CD4-positive, CD25-positive, alpha-beta regulatory T cell (primary cell): Measurements from ENCODE around the gene PNPLA4. TPM values are rescaled to one million over a fixed set of nuclear protein-coding genes. Genes with fewer than 3 reads are reported as not detected.

Experiments
- ATAC-seq, 2 donors: fragments of 150-1000 bp; cut with Tn5 transposase; one replicate each; pipeline ENCODE4 v1.10.0; 2021; ENCODE audit warnings: low read depth in 2 of 2, moderate number of reproducible peaks in 2 of 2, moderate library complexity in 1 of 2
- DNase-seq, 3 donors: peaks; one replicate each; pipeline versions ENCODE4 v3.0.0 to v3.0.0-alpha.2; 2012 to 2022; ENCODE audit warnings: mixed read lengths in 1 of 3
- H3K27ac ChIP-seq: one replicate; pipeline ENCODE4 v1.7.0; 2013; ENCODE audit warnings: mild to moderate bottlenecking, low read length; ENCODE audit not compliant: insufficient read depth, poor library complexity, severe bottlenecking
- H3K27me3 ChIP-seq: one replicate; pipeline ENCODE4 v1.7.0; 2013; ENCODE audit warnings: low read length; ENCODE audit not compliant: control insufficient read depth, insufficient read depth
- H3K36me3 ChIP-seq: one replicate; pipeline ENCODE4 v1.7.0; 2013; ENCODE audit warnings: mild to moderate bottlenecking, low read length, moderate library complexity; ENCODE audit not compliant: control insufficient read depth, insufficient read depth
- H3K4me1 ChIP-seq: 2 replicates; pipeline ENCODE4 v1.7.0; 2013; ENCODE audit warnings: mild to moderate bottlenecking, low read length; ENCODE audit not compliant: insufficient read depth, control insufficient read depth, poor library complexity, severe bottlenecking
- H3K4me3 ChIP-seq: one replicate; pipeline ENCODE4 v1.7.0; 2013; ENCODE audit warnings: low read depth, mild to moderate bottlenecking, low read length, moderate library complexity
- H3K9me3 ChIP-seq, 2 experiments: 1 replicate in 1 of 2; 2 replicates in 1 of 2; pipeline ENCODE4 v1.7.0; 2013; ENCODE audit warnings: low read length in 2 of 2, mild to moderate bottlenecking in 1 of 2, moderate library complexity in 1 of 2; ENCODE audit not compliant: control insufficient read depth in 2 of 2
- H3K27ac Mint-ChIP-seq, 3 donors: one replicate each; pipeline ENCODE4 v1.8.0; 2020 to 2022; ENCODE audit warnings: mild to moderate bottlenecking in 3 of 3, mixed read lengths in 3 of 3, moderate library complexity in 2 of 3
- H3K27me3 Mint-ChIP-seq: one replicate; pipeline ENCODE4 v1.8.0; 2022; ENCODE audit warnings: mild to moderate bottlenecking, mixed read lengths
- H3K36me3 Mint-ChIP-seq: one replicate; pipeline ENCODE4 v1.8.0; 2020; ENCODE audit warnings: mixed read lengths
- H3K4me1 Mint-ChIP-seq, 4 donors: one replicate each; pipeline ENCODE4 v1.8.0; 2020 to 2022; ENCODE audit warnings: mixed read lengths in 4 of 4, mild to moderate bottlenecking in 1 of 4
- H3K4me3 Mint-ChIP-seq, 4 donors: one replicate each; pipeline ENCODE4 v1.8.0; 2020 to 2022; ENCODE audit warnings: mild to moderate bottlenecking in 4 of 4, mixed read lengths in 4 of 4, moderate library complexity in 3 of 4
- H3K9me3 Mint-ChIP-seq, 7 donors: one replicate each; pipeline ENCODE4 v1.8.0; 2020 to 2022; ENCODE audit warnings: mixed read lengths in 7 of 7, mild to moderate bottlenecking in 3 of 7, moderate library complexity in 2 of 7
- polyA plus RNA-seq, 4 donors: library from polyadenylated mRNA; unstranded; fragments of 300-500 nt; fragmentation: Illumina TruSeq; gene quantifications; one replicate each; pipeline ENCODE4 v1.2.3, GENCODE V29; 2021
- total RNA-seq: library from RNA; stranded (reverse); gene quantifications from one replicate; pipeline ENCODE4 v1.2.3, GENCODE V29; 2022

PNPLA4 gene, protein sequence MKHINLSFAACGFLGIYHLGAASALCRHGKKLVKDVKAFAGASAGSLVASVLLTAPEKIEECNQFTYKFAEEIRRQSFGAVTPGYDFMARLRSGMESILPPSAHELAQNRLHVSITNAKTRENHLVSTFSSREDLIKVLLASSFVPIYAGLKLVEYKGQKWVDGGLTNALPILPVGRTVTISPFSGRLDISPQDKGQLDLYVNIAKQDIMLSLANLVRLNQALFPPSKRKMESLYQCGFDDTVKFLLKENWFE
- total RNA-seq (2.8 TPM), polyA plus RNA-seq (10 to 100 TPM; 11.2 to 15.5 (median 12.7) TPM)

DNA sequence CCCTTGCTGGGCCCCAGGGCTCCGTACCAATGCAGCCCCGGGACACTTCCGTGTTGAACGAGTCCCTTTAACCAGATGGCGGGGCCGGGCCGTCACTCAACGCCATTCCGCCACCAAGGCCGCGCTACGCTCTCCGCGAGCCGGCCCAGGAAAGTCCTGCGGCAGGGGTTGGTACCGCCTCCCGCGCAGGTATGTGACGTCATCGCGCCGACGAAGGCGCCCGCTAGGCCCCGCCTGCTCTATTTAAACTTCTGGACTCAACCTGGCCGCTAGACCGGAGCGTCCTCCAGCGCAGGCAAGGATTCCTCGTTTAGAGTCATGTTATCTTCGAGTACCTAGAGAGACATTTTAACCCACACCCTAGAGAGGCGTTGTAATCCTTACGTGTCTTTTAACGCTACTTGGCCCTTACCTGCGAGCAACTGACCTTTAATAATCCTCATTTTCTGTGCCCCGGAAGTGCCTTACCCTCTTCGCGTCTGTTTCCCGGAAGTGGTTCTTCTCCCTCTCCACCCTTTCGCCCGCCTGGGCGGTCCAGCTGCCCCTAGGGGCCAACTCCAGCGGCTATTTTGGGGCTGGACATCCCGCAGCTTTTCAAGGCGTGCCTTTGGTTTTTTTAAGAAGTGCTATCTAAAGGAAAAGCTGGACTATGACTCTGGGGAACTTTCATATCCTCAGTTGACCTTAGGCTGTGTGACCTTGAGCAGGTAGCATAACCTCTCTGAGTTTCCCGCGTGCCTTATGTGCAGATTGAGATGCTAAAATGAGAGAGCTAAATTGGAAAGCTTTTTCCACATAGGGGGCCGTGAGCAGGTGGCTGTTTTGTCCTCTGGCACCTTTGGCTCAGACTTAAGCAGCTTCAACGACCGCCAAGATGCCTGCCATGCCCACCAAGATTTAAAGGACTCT, at the start of gene PNPLA4:
TSS of gene PNPLA4 (minus strand) at position 155 of the 909 bp plus-strand sequence. CDS start 1,294 bp downstream, outside the sequence.
- Histone ChIP-seq H3K4me3 (peak within 1 kb of the TSS; percentile 92), H3K9me3 (no peaks in the 10 kb centered on the region), H3K27me3 (peaks cover 2% of the 10 kb centered on the region), H3K36me3 (no peaks in the 10 kb centered on the region), H3K4me1 (peaks cover 8% of the 10 kb centered on the region), H3K27ac (peak within 1 kb of the TSS; percentile 82)
- Mint-ChIP-seq H3K36me3 (peaks cover 6% of the 10 kb centered on the region), H3K4me1 (peaks cover 0 to 23% (median 14%) of the 10 kb centered on the region in 4 donors), H3K27ac (peak within 1 kb of the TSS; percentile 93 to 98 (median 95)), H3K9me3 (peaks cover 0 to 7% (median 0%) of the 10 kb centered on the region in 7 donors), H3K27me3 (no peaks in the 10 kb centered on the region), H3K4me3 (peak within 1 kb of the TSS; percentile 90 to 97 (median 96))
- ATAC-seq (peak; percentile 89 to 91), DNase-seq (peak; percentile 67 to 93 (median 88))

DNA sequence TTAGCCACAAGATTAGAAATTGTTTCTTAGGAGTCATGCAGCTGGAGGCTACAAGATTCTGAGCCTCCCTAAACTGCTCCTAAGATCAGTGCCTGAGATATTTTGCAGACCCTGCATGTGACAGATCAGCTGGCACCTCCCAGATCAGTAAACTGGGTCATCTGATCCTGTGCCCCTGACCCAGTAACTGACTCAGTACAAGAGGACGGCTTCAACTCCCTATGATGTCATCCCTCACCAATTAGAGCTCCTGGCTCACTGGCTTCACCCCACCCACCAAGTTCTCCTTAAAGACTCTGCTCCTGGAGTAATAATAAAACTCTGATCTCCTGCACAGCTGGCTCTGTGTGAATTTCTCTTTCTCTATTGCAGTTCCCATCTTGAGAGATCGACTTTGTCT, 45.4 kb upstream of the PNPLA4 start:
- no peak overlapping the region for H3K27ac ChIP-seq
- DNase-seq (no peak), ATAC-seq (no peak)
- no peaks in the 10 kb centered on the region for H3K4me1 Mint-ChIP-seq
- H3K9me3 ChIP-seq = no peaks in the 10 kb centered on the region
- H3K9me3 Mint-ChIP-seq = peaks cover 0 to 14% (median 0%) of the 10 kb centered on the region in 7 donors
- no peaks in the 10 kb centered on the region for H3K4me1 ChIP-seq
- no peaks in the 10 kb centered on the region for H3K36me3 ChIP-seq
- H3K27me3 ChIP-seq = no peaks in the 10 kb centered on the region
- no peak overlapping the region for H3K4me3 ChIP-seq
- no peaks in the 10 kb centered on the region for H3K36me3 Mint-ChIP-seq
- H3K27ac Mint-ChIP-seq = no peak overlapping the region
- H3K27me3 Mint-ChIP-seq = no peaks in the 10 kb centered on the region
- H3K4me3 Mint-ChIP-seq = no peak overlapping the region

DNA sequence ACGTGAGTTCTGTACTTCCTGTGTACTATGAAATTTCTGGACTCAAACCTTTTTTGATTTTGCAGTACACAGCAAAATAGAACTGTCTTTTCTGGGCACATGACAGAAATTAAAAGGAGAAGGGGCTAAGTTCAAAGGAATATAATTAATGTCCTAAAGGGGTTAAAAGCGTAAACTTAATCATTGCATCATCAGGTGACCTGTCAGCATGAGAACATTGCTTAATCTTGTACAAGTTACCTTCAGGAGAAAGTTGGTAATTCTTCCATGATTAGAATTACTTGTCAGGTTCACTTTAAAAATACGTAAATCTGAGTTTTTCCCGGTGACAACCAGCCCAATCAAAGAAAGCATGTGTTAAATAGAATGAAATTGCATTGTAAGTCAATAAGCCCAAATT, 43.2 kb upstream of the PNPLA4 start:
- Mint-ChIP-seq H3K4me1 (no peaks in the 10 kb centered on the region), H3K9me3 (peaks cover 0 to 16% (median 0%) of the 10 kb centered on the region in 7 donors)

DNA sequence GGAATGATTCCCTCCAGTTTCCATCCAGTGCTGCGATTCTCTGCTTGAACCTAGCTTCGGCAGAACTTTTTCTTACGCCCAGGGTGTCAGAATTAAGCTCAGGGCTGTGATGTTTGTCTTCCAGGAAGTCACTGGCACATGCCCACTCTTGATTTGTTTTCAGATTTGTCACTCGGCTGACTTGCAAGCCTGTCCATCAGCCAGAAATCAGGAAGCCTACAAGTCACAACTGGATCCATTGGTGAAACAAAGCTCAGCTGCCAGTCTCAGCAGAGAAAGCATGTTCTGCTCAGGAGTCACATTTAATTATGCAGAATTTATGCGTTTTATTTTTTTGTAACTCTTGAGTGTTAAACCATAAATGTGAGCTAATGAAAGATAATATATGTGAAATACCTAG, 38.2 kb upstream of the PNPLA4 start:
- H3K4me1 ChIP-seq = no peaks in the 10 kb centered on the region
- H3K4me3 ChIP-seq = no peak overlapping the region
- H3K4me1 Mint-ChIP-seq = no peaks in the 10 kb centered on the region
- H3K27ac Mint-ChIP-seq = no peak overlapping the region
- DNase-seq = no peak
- H3K4me3 Mint-ChIP-seq = no peak overlapping the region
- H3K27me3 ChIP-seq = no peaks in the 10 kb centered on the region
- no peaks in the 10 kb centered on the region for H3K36me3 Mint-ChIP-seq
- peaks cover 0 to 16% (median 2%) of the 10 kb centered on the region in 7 donors for H3K9me3 Mint-ChIP-seq
- no peak overlapping the region for H3K27ac ChIP-seq
- no peaks in the 10 kb centered on the region for H3K27me3 Mint-ChIP-seq
- H3K36me3 ChIP-seq = no peaks in the 10 kb centered on the region
- H3K9me3 ChIP-seq = no peaks in the 10 kb centered on the region
- ATAC-seq = no peak

More for the DNA sequence above, 43.2 kb upstream of the PNPLA4 start:
- Mint-ChIP-seq H3K36me3 (no peaks in the 10 kb centered on the region), H3K4me3 (no peak overlapping the region), H3K27me3 (no peaks in the 10 kb centered on the region), H3K27ac (no peak overlapping the region)
- Histone ChIP-seq H3K4me1 (no peaks in the 10 kb centered on the region), H3K9me3 (no peaks in the 10 kb centered on the region), H3K27ac (no peak overlapping the region), H3K27me3 (no peaks in the 10 kb centered on the region), H3K4me3 (no peak overlapping the region), H3K36me3 (no peaks in the 10 kb centered on the region)
- DNase-seq (no peak), ATAC-seq (no peak)

DNA sequence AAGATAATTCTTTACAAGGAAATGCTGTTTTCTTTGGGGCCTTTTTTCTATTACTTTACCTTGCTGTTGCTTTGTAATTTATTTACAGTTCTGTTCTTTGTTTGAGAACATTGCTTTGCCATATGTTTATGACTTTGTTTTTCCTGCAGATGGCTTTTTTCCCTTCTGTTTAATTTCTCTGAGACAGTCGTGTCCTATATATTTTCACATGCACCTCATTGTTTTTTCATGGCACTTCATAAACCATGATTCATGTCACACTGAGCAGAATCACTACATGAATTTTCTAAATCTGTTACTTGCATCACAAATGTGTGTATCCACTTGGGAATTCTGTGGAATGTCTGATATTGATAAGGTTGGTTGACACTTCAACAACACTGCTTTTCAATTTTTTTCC, 33.0 kb upstream of the PNPLA4 start:
- H3K4me1 ChIP-seq = no peaks in the 10 kb centered on the region
- Mint-ChIP-seq H3K4me3 (no peak overlapping the region), H3K27me3 (no peaks in the 10 kb centered on the region), H3K9me3 (peaks cover 0 to 13% (median 6%) of the 10 kb centered on the region in 7 donors), H3K36me3 (no peaks in the 10 kb centered on the region), H3K27ac (no peak overlapping the region), H3K4me1 (no peaks in the 10 kb centered on the region)
- DNase-seq = no peak
- H3K4me3 ChIP-seq = no peak overlapping the region
- no peaks in the 10 kb centered on the region for H3K27me3 ChIP-seq
- H3K9me3 ChIP-seq = no peaks in the 10 kb centered on the region
- no peak overlapping the region for H3K27ac ChIP-seq
- ATAC-seq = no peak
- no peaks in the 10 kb centered on the region for H3K36me3 ChIP-seq

DNA sequence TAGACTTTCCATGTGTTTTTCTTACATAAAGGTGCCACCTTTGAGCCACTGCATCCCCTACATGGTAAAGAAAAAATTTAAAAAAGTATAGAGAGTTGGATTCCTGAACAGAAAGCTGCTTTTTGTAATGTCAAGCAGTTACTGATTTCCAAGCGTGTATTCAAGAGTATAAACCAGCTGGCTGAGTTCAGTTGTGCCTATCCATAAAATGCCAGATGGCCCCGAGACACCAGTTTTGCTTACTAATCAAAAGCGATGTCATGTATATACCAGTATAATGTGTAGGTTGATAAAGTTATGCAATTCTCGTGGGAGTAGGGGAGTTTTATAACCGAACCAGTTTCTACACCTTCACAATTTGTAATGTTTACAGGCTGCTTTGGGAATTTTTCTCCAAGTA, 26.2 kb upstream of the PNPLA4 start:
- Histone ChIP-seq H3K27ac (no peak overlapping the region), H3K36me3 (no peaks in the 10 kb centered on the region), H3K9me3 (no peaks in the 10 kb centered on the region), H3K27me3 (no peaks in the 10 kb centered on the region), H3K4me1 (no peaks in the 10 kb centered on the region), H3K4me3 (no peak overlapping the region)
- Mint-ChIP-seq H3K4me3 (no peak overlapping the region), H3K27ac (no peak overlapping the region), H3K36me3 (no peaks in the 10 kb centered on the region), H3K9me3 (peaks cover 0 to 13% (median 4%) of the 10 kb centered on the region in 7 donors), H3K4me1 (no peaks in the 10 kb centered on the region), H3K27me3 (no peaks in the 10 kb centered on the region)
- no peak for DNase-seq
- ATAC-seq = no peak

DNA sequence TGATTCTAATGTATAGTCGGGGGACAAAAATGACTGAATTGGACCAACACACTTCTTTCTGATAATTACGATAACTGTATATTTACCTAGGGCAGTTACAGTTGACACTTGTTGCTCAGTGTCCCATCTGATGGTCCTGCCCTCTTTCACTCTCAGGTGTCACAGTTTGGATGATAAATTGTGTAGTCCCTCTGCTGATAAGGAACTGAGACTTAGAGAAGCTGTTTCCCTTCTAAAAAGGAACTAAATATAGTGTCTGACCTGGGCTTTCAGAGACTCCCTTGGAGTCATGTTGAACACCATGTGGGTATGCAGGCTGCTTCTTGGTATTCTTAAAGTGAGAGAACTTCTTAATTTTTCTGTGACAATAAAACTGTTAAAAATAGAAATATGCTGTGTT, 23.7 kb upstream of the PNPLA4 start:
- Mint-ChIP-seq H3K9me3 (peaks cover 0 to 4% (median 0%) of the 10 kb centered on the region in 7 donors), H3K4me3 (no peak overlapping the region), H3K27ac (no peak overlapping the region), H3K27me3 (no peaks in the 10 kb centered on the region), H3K36me3 (no peaks in the 10 kb centered on the region), H3K4me1 (no peaks in the 10 kb centered on the region)
- Histone ChIP-seq H3K27ac (no peak overlapping the region), H3K9me3 (no peaks in the 10 kb centered on the region), H3K4me3 (no peak overlapping the region), H3K27me3 (no peaks in the 10 kb centered on the region), H3K36me3 (no peaks in the 10 kb centered on the region), H3K4me1 (no peaks in the 10 kb centered on the region)
- no peak for ATAC-seq
- DNase-seq = no peak
